ENCODE results near the gene BCL10. TPM values are rescaled to one million over a fixed set of nuclear protein-coding genes. Genes with fewer than 3 reads are reported as not detected.

The BCL10 gene
- total and polyA plus RNA-seq, 2 of the 13 experiments (the other 11 are each of a cell fraction or from before 2014, with no cell fraction given) = 3.7 to 14.1 TPM

- TF ChIP-seq ZBTB43 (CRISPR knock-in tag; conservative IDR thresholded peaks at IDR 0.05) (no peak), ZNF782 (CRISPR knock-in tag; IDR thresholded peaks at IDR 0.05; ENCODE audit: borderline replicate concordance) (peak; percentile 17; the same call in 1 of the 2 replicates), ZNF225 (CRISPR knock-in tag; IDR thresholded peaks at IDR 0.05) (no peak), ZNF670 (CRISPR knock-in tag; IDR thresholded peaks at IDR 0.05; ENCODE audit: borderline replicate concordance) (0 out of 2 replicates have a peak, but pooled peaks have one; percentile 38), UBTF (CRISPR knock-in tag; IDR thresholded peaks at IDR 0.05) (no peak), KAT2B (IDR thresholded peaks at IDR 0.05; ENCODE audit: borderline replicate concordance, low read depth, low read length) (no peak), RNF219 (CRISPR knock-in tag; IDR thresholded peaks at IDR 0.05) (no peak), HMGXB3 (CRISPR knock-in tag; IDR thresholded peaks at IDR 0.05; ENCODE audit: borderline replicate concordance) (no peak; the same call in 1 of the 2 replicates), ZFAT (CRISPR knock-in tag; conservative IDR thresholded peaks at IDR 0.05) (no peak), MIER3 (CRISPR knock-in tag; IDR thresholded peaks at IDR 0.05; ENCODE audit: borderline replicate concordance) (0 out of 2 replicates have a peak, but pooled peaks have one; percentile 13), LCORL (IDR thresholded peaks at IDR 0.05) (no peak), LCORL (CRISPR knock-in tag; IDR thresholded peaks at IDR 0.05) (0 out of 2 replicates have a peak, but pooled peaks have one; percentile 8), NFKB2 (CRISPR knock-in tag; IDR thresholded peaks at IDR 0.05; ENCODE audit: borderline replicate concordance) (peak; percentile 40; the same call in 1 of the 2 replicates), PRPF4 (IDR thresholded peaks at IDR 0.05; ENCODE audit: low read depth, low read length, poor library complexity, severe bottlenecking) (no peak), TOPORS (CRISPR knock-in tag; IDR thresholded peaks at IDR 0.05) (no peak), ZMYM2 (CRISPR knock-in tag; IDR thresholded peaks at IDR 0.05) (no peak), ZNF232 (CRISPR knock-in tag; IDR thresholded peaks at IDR 0.05; ENCODE audit: borderline replicate concordance) (no peak), TCF7L2 (IDR thresholded peaks at IDR 0.05; ENCODE audit: low read depth, low read length) (no peak), NR2F6 (IDR thresholded peaks at IDR 0.05) (no peak), NR2F6 (CRISPR knock-in tag; IDR thresholded peaks at IDR 0.05) (no peak), ZNF792 (CRISPR knock-in tag; IDR thresholded peaks at IDR 0.05) (no peak), ZNF589 (CRISPR knock-in tag; conservative IDR thresholded peaks at IDR 0.05) (no peak)
Measured at GRCh38 chr1:85275701-85276214, 674 bp downstream of the BCL10 start (continued).
